OCI-LY7 (cell line): ENCODE measurements around the gene FBXW11. TPM values are rescaled to one million over a fixed set of nuclear protein-coding genes. Genes with fewer than 3 reads are reported as not detected.

Experiments used
- BruUV-seq: library from RNA; stranded (reverse); fragments of 400-500 nt; replicated peaks from 2 replicates; lab custom pipeline; 2021; lab: Mats Ljungman, UMichigan
- CTCF ChIA-PET: fragments of 300-600 bp; sonication (Branson Sonifier 250); formaldehyde crosslinking; loops from one replicate; lab custom pipeline; 2022; ENCODE audit warnings: antibody characterized with exemption; ENCODE audit not compliant: unreplicated experiment; lab: Charles Lee
- POLR2A ChIA-PET: fragments of 300-600 bp; sonication (Branson Sonifier 250); formaldehyde crosslinking; loops from one replicate; lab custom pipeline; 2022; ENCODE audit warnings: antibody characterized with exemption; lab: Charles Lee
- DNase-seq: peaks from one replicate; pipeline ENCODE4 v3.0.0-alpha.2; 2015; ENCODE audit warnings: low spot score
- H2AFZ ChIP-seq: fragments of 200-600 bp; sonication (generic), shearing (Covaris generic); 2 replicates; pipeline ENCODE4 v1.6.1; 2014; ENCODE audit warnings: mild to moderate bottlenecking, antibody characterized with exemption, low read length, moderate library complexity
- H3K27ac ChIP-seq: fragments of 200-600 bp; sonication (generic); 2 replicates; pipeline ENCODE4 v1.5.1; 2014; ENCODE audit warnings: mixed run types, low read depth, mild to moderate bottlenecking, moderate library complexity, low read length, inconsistent platforms; ENCODE audit not compliant: poor library complexity, severe bottlenecking
- H3K36me3 ChIP-seq: fragments of 200-600 bp; sonication (generic); 2 replicates; pipeline ENCODE4 v1.6.1; 2014; ENCODE audit warnings: mild to moderate bottlenecking, antibody characterized with exemption, low read length, moderate library complexity, mixed read lengths; ENCODE audit not compliant: insufficient read depth
- H3K4me1 ChIP-seq: fragments of 200-600 bp; sonication (generic); 2 replicates; pipeline ENCODE4 v1.5.1; 2014; ENCODE audit warnings: mild to moderate bottlenecking, low read length; ENCODE audit not compliant: insufficient read depth, poor library complexity, severe bottlenecking
- H3K4me2 ChIP-seq: fragments of 200-600 bp; sonication (generic); 2 replicates; pipeline ENCODE4 v1.6.1; 2014; ENCODE audit warnings: mild to moderate bottlenecking, low read length
- H3K4me3 ChIP-seq: fragments of 200-600 bp; sonication (generic); 2 replicates; pipeline ENCODE4 v1.5.1; 2014; ENCODE audit warnings: mild to moderate bottlenecking, low read depth, low read length; ENCODE audit not compliant: poor library complexity, severe bottlenecking
- H3K79me2 ChIP-seq: fragments of 200-600 bp; sonication (generic); 2 replicates; pipeline ENCODE4 v1.6.1; 2016; ENCODE audit warnings: low read depth, mild to moderate bottlenecking, low read length, moderate library complexity, mixed read lengths; ENCODE audit not compliant: insufficient read depth
- H3K9me2 ChIP-seq: fragments of 200-600 bp; sonication (generic); 2 replicates; pipeline ENCODE4 v1.6.1; 2016; ENCODE audit warnings: mild to moderate bottlenecking, low read length, mixed read lengths; ENCODE audit not compliant: insufficient read depth
- H3K9me3 ChIP-seq: fragments of 200-600 bp; sonication (generic); 2 replicates; pipeline ENCODE4 v1.6.1; 2014; ENCODE audit warnings: mild to moderate bottlenecking, mixed run types, low read length, mixed read lengths
- H4K20me1 ChIP-seq: fragments of 200-600 bp; sonication (generic); 2 replicates; pipeline ENCODE4 v1.6.1; 2014; ENCODE audit warnings: mild to moderate bottlenecking, antibody characterized with exemption, low read length, moderate library complexity, mixed read lengths; ENCODE audit not compliant: insufficient read depth
- CTCF ChIP-seq: fragments of 200-600 bp; sonication (generic); conservative IDR thresholded peaks from 2 replicates; pipeline ENCODE4 v1.5.1; 2014; ENCODE audit warnings: mild to moderate bottlenecking, antibody characterized with exemption, low read length, moderate library complexity, mixed read lengths
- EZH2phosphoT487 ChIP-seq: fragments of 200-600 bp; sonication (generic); IDR thresholded peaks from 2 replicates; pipeline ENCODE4 v1.6.1; 2018; ENCODE audit warnings: low read depth, borderline replicate concordance, mild to moderate bottlenecking, mixed run types, antibody characterized with exemption, low read length, moderate library complexity, mixed read lengths
- intact Hi-C: fragments of 100-400 bp; cut with micrococcal nuclease; formaldehyde crosslinking; loops from one replicate; pipeline ENCODE4 v1.10.0; 2022; ENCODE audit not compliant: unreplicated experiment
- total RNA-seq, 2 experiments: library from RNA; depleted of rRNA in 1 of 2; stranded (reverse); fragments of >200 nt in 1 of 2; shearing (Covaris generic) in 1 of 2; gene quantifications; 2 replicates each; pipeline ENCODE4 v1.2.3, GENCODE V29; 2014 to 2022

Gene FBXW11
- total RNA-seq, 2 experiments from 2014 or later: 33.0 to 51.5 TPM

- TF ChIP-seq EZH2phosphoT487: no peak
- TF ChIP-seq CTCF: no peak
- peaks cover 48% of the 10 kb centered on the region for H3K36me3 ChIP-seq
- H3K27ac ChIP-seq: no peak overlapping the region
- H3K4me1 ChIP-seq: no peaks in the 10 kb centered on the region
- H3K79me2 ChIP-seq: no peaks in the 10 kb centered on the region
- ChIA-PET POLR2A (no interaction called here), CTCF (no interaction called here)
- intact Hi-C loops: no loop called here
- DNase-seq: no peak
- no peak overlapping the region for H3K4me3 ChIP-seq
- no peaks in the 10 kb centered on the region for H3K9me3 ChIP-seq
- no peak overlapping the region for H2AFZ ChIP-seq
- no TSS peak for BruUV-seq
- no peak overlapping the region for H3K4me2 ChIP-seq
- H3K9me2 ChIP-seq: no peaks in the 10 kb centered on the region
- H4K20me1 ChIP-seq: no peaks in the 10 kb centered on the region
These were observed 45.4 kb upstream of the FBXW11 start for GRCh38 chr5:172051643-172052339.

GRCh38 chr5:172050080-172050479, 43.6 kb upstream of the FBXW11 start:
- BruUV-seq: no TSS peak
- H3K36me3 ChIP-seq: peaks cover 46% of the 10 kb centered on the region
- H3K9me3 ChIP-seq: no peaks in the 10 kb centered on the region
- DNase-seq: no peak
- no peaks in the 10 kb centered on the region for H3K79me2 ChIP-seq
- POLR2A ChIA-PET: no interaction called here
- TF ChIP-seq EZH2phosphoT487 (no peak), CTCF (no peak)
- intact Hi-C loops: no loop called here
- CTCF ChIA-PET: no interaction called here
- H3K27ac ChIP-seq: no peak overlapping the region
- no peak overlapping the region for H3K4me3 ChIP-seq
- no peaks in the 10 kb centered on the region for H3K9me2 ChIP-seq
- no peak overlapping the region for H2AFZ ChIP-seq
- H3K4me1 ChIP-seq: no peaks in the 10 kb centered on the region
- H3K4me2 ChIP-seq: no peak overlapping the region
- no peaks in the 10 kb centered on the region for H4K20me1 ChIP-seq

GRCh38 chr5:172049226-172049796, 42.9 kb upstream of the FBXW11 start:
- POLR2A ChIA-PET: no interaction called here
- Histone ChIP-seq H3K27ac (no peak overlapping the region), H3K9me2 (no peaks in the 10 kb centered on the region), H3K79me2 (no peaks in the 10 kb centered on the region), H4K20me1 (no peaks in the 10 kb centered on the region), H3K4me2 (no peak overlapping the region), H3K4me1 (no peaks in the 10 kb centered on the region), H2AFZ (no peak overlapping the region), H3K4me3 (no peak overlapping the region), H3K9me3 (no peaks in the 10 kb centered on the region), H3K36me3 (peaks cover 49% of the 10 kb centered on the region)
- no peak for DNase-seq
- BruUV-seq: no TSS peak
- intact Hi-C loops: no loop called here
- no peak for TF ChIP-seq CTCF
- no peak for TF ChIP-seq EZH2phosphoT487
- CTCF ChIA-PET: no interaction called here
